Ovary (tissue), 9 donors: ENCODE data around the gene TSPAN4. TPM values are rescaled to one million over a fixed set of nuclear protein-coding genes. Genes with fewer than 3 reads are reported as not detected.
A peak's percentile ranks its signal among the peaks of the same experiment; 100 is the strongest.

Source experiments
- DNase-seq, 5 donors: peaks; one replicate each; pipeline ENCODE4 v3.0.0-alpha.2; 2019 to 2020
- H3K27ac ChIP-seq, 2 donors: fragments of 200-600 bp; one replicate each; pipeline versions ENCODE4 v1.5.1 to v1.8.0; 2019 to 2022
- H3K27me3 ChIP-seq: fragments of 200-600 bp; one replicate; pipeline ENCODE4 v1.8.0; 2022
- H3K36me3 ChIP-seq: fragments of 200-600 bp; sonication (generic); one replicate; pipeline ENCODE4 v1.5.1; 2019
- H3K4me1 ChIP-seq: one replicate; pipeline ENCODE4 v1.8.1; 2013; ENCODE audit warnings: mild to moderate bottlenecking, moderate library complexity; ENCODE audit not compliant: insufficient read depth
- H3K4me3 ChIP-seq: fragments of 200-600 bp; sonication (generic); one replicate; pipeline ENCODE4 v1.5.1; 2017
- H3K9me3 ChIP-seq, 2 donors: fragments of 200-600 bp in 1 of 2; sonication (generic) in 1 of 2; one replicate each; pipeline versions ENCODE4 v1.5.1 to v1.8.1; 2013 to 2019; ENCODE audit warnings: mild to moderate bottlenecking in 1 of 2, moderate library complexity in 1 of 2
- CTCF ChIP-seq, 3 donors: fragments of 450-650 bp in 2 of 3; fragments of 200-600 bp in 1 of 3; IDR thresholded peaks; one replicate each; pipeline versions ENCODE4 v1.5.1 to v1.8.0; 2016 to 2022; ENCODE audit warnings: antibody characterized with exemption in 3 of 3, mild to moderate bottlenecking in 1 of 3
- EP300 ChIP-seq: sonication (generic); formaldehyde crosslinking; IDR thresholded peaks from one replicate; pipeline ENCODE4 v1.6.1; 2017; ENCODE audit warnings: antibody characterized with exemption
- POLR2A ChIP-seq: fragments of 450-650 bp; IDR thresholded peaks from one replicate; pipeline ENCODE4 v1.6.1; 2017; ENCODE audit warnings: antibody characterized with exemption, mild to moderate bottlenecking, moderate library complexity
- WGBS, 3 donors: extraction: QIAGEN DNeasy Blood & Tissue Kit in 1 of 3; methylation state at CpG; one replicate each; pipeline versions ENCODE4 v1.1.5 to v1.1.7; 2013 to 2017; 5-methylcytosine and 5-hydroxymethylcytosine counted together
- intact Hi-C, 4 donors: fragments of 100-400 bp; cut with DNase I; formaldehyde crosslinking; loops; one replicate each; pipeline versions ENCODE4 v1.11.0 to v1.15.1; 2022 to 2023
- polyA plus RNA-seq, 2 donors: library from polyadenylated mRNA; stranded (reverse); fragments of 200-250 nt in 1 of 2; fragments of 350-450 nt in 1 of 2; fragmentation: Illumina TruSeq in 1 of 2; extraction: RNeasy Lipid Tissue Mini Kit (QIAGEN cat#74804) in 1 of 2; gene quantifications; one replicate each; pipeline ENCODE4 v1.2.3, GENCODE V29; 2013 to 2014
- total RNA-seq, 7 donors: library from RNA; depleted of rRNA in 2 of 7; stranded (reverse); fragments of >200 nt in 2 of 7; fragmentation: NEBNext Ultra II Directional in 3 of 7; extraction: Animal tissue kit (Norgen Biotek cat#: 25700) in 3 of 7; gene quantifications; one replicate each; pipeline versions ENCODE4 v1.1.0 to v1.2.4, GENCODE V29; 2016 to 2023
- donor health status: DM: no; HTN: no; CAD: no; lungs with moderate emphysema.
- donor health status: DM: no; HTN: no; CAD: no.
- donor health status: Bipolar disorder and iron deficiency.
- donor health status: DM: yes; HTN: yes; CAD: no.
- donor health status: DM: no; HTN: no; CAD: no.
- donor health status: DM: yes; HTN: yes; CAD: no.

TSPAN4 gene
- total and polyA plus RNA-seq, 9 donors = 6.4 to 124 (median 89.7) TPM

DNA sequence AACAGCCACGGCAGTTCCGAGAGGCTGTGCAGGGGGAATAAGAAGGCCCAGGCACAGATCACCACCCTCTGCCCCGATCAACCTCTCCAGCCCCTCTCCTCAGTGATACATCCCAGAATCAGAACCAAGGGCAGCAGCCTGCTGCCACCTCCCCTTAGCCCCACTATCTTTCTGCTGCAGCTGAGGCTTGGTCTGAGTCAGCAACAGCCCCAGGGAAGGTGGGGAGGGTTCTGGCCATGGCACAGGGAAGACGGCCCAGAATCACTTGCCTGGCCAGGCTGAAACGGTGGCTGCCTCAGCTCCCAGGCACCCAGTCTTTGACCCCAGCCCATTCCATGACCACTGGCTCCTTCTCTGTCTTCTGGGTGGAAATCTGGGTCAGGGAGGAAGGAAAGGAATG is 65.6 kb downstream of the TSPAN4 start:
- no peak overlapping the region for H3K27ac ChIP-seq
- TF ChIP-seq POLR2A = no peak
- no peak for TF ChIP-seq CTCF (IDR thresholded peaks at IDR 0.05)
- TF ChIP-seq EP300 = no peak
- H3K4me1 ChIP-seq = peaks cover 10% of the 10 kb centered on the region
- DNase-seq = no peak
- WGBS, 3 donors = 80 to 85% (median 83%) methylated on average over 5 of the region's 5 CpGs
- H3K9me3 ChIP-seq = no peaks in the 10 kb centered on the region
- no peaks in the 10 kb centered on the region for H3K27me3 ChIP-seq
- H3K36me3 ChIP-seq = no peaks in the 10 kb centered on the region
- H3K4me3 ChIP-seq = no peak overlapping the region
- intact Hi-C loops = no loop called here

GRCh38 chr11:909406-909805 is 66.8 kb downstream of the TSPAN4 start:
- H3K9me3 ChIP-seq = no peaks in the 10 kb centered on the region
- 81 to 88% (median 83%) methylated on average over 11 of the region's 11 CpGs for WGBS, 3 donors
- intact Hi-C loops = no loop called here
- no peaks in the 10 kb centered on the region for H3K36me3 ChIP-seq
- no peak for TF ChIP-seq POLR2A
- no peak for TF ChIP-seq CTCF (IDR thresholded peaks at IDR 0.05)
- TF ChIP-seq EP300 = no peak
- H3K4me3 ChIP-seq = no peak overlapping the region
- H3K27me3 ChIP-seq = no peaks in the 10 kb centered on the region
- no peak overlapping the region for H3K27ac ChIP-seq
- peaks cover 10% of the 10 kb centered on the region for H3K4me1 ChIP-seq
- DNase-seq = no peak

GRCh38 chr11:910044-910588 is 67.5 kb downstream of the TSPAN4 start:
- 2% methylated on average over 36 to 38 of the region's 38 CpGs for WGBS, 3 donors
- DNase-seq = no peak
- H3K27ac ChIP-seq = peak overlapping the region in 1 of 2 donors; percentile 85

DNA sequence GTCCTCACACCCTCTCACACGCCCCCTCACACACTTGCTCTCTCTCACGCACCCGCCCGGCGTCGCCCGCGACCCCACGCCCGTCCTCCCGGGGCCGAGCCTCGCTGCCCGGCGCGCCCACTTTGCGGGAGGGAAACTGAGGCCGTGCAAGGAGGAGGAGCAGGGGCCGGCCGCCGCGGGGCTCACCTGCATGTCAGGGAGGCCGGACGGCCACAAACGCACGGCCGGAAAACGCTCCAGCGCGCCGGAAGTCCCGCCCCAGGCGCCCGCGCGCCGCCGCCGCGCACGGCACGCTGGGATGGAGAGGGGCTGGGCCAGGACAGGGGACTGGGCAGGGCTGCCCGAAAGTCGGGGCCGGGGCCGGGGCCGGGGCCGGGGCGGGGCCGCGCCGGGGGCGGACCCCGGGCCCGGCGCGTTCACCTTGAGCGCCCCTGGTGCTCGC is 68.0 kb downstream of the TSPAN4 start, which contains the start of gene CHID1:
TSS of gene CHID1 (minus strand) at position 222 of the 442 bp plus-strand sequence. CDS start 5,994 bp downstream, outside the sequence.
- TF ChIP-seq POLR2A (peak; percentile 33), EP300 (no peak)
- Histone ChIP-seq H3K4me3 (peak within 1 kb of the TSS; percentile 88), H3K27ac (peak within 1 kb of the TSS; percentile 85 to 90), H3K36me3 (no peaks in the 10 kb centered on the region), H3K27me3 (no peaks in the 10 kb centered on the region), H3K9me3 (no peaks in the 10 kb centered on the region), H3K4me1 (peaks cover 10% of the 10 kb centered on the region)
- DNase-seq = peak; percentile 81 to 92 (median 85)
- 0 to 1% (median 0%) methylated on average over 26 to 59 of the region's 59 CpGs for WGBS, 3 donors
- intact Hi-C loops = no loop called here

More at GRCh38 chr11:910044-910588, 67.5 kb downstream of the TSPAN4 start:
- peak overlapping the region; percentile 88 for H3K4me3 ChIP-seq
- no peak for TF ChIP-seq EP300
- TF ChIP-seq POLR2A = no peak
- TF ChIP-seq CTCF (IDR thresholded peaks at IDR 0.05) = no peak
- no peaks in the 10 kb centered on the region for H3K9me3 ChIP-seq
- H3K4me1 ChIP-seq = peaks cover 10% of the 10 kb centered on the region
- intact Hi-C loops = no loop called here
- no peaks in the 10 kb centered on the region for H3K27me3 ChIP-seq
- H3K36me3 ChIP-seq = no peaks in the 10 kb centered on the region
